BLaER1 (cell line): ENCODE measurements around the gene CACUL1.

Experiments
- H3K27ac ChIP-seq: shearing (Covaris generic); formaldehyde crosslinking; 2 replicates; pipeline ENCODE4 v1.8.1; 2022
- H3K27me3 ChIP-seq: shearing (Covaris generic); formaldehyde crosslinking; 2 replicates; pipeline ENCODE4 v1.8.1; 2022
- H3K36me3 ChIP-seq: shearing (Covaris generic); formaldehyde crosslinking; 2 replicates; pipeline ENCODE4 v1.8.1; 2022
- H3K4me1 ChIP-seq: shearing (Covaris generic); formaldehyde crosslinking; 2 replicates; pipeline ENCODE4 v1.8.1; 2022
- H3K4me2 ChIP-seq: shearing (Covaris generic); formaldehyde crosslinking; 2 replicates; pipeline ENCODE4 v1.8.1; 2022
- H3K4me3 ChIP-seq: shearing (Covaris generic); formaldehyde crosslinking; 2 replicates; pipeline ENCODE4 v1.8.1; 2022
- H3K9ac ChIP-seq: shearing (Covaris generic); formaldehyde crosslinking; 2 replicates; pipeline ENCODE4 v1.8.1; 2022
- H3K9me3 ChIP-seq: shearing (Covaris generic); formaldehyde crosslinking; 2 replicates; pipeline ENCODE4 v1.8.1; 2022
- H4K20me1 ChIP-seq: shearing (Covaris generic); formaldehyde crosslinking; 2 replicates; pipeline ENCODE4 v1.8.1; 2022
- Cebpa-rat ChIP-seq: shearing (Covaris generic); IDR thresholded peaks from 2 replicates; pipeline ENCODE4 v1.8.1; 2022

CACUL1 gene

GRCh38 chr10:118737603-118738302 lies 17.0 kb downstream of the CACUL1 start:
- no peak overlapping the region for H3K4me3 ChIP-seq
- H3K9me3 ChIP-seq, result peaks cover 26% of the 10 kb centered on the region
- TF ChIP-seq Cebpa-rat, result no peak
- no peak overlapping the region for H3K9ac ChIP-seq
- H3K36me3 ChIP-seq, result peaks cover 8% of the 10 kb centered on the region; the same call in 1 of the 2 replicates
- no peak overlapping the region for H3K4me2 ChIP-seq
- no peaks in the 10 kb centered on the region for H3K27me3 ChIP-seq
- H3K27ac ChIP-seq, result no peak overlapping the region
- H4K20me1 ChIP-seq, result peaks cover 98% of the 10 kb centered on the region
- peaks cover 23% of the 10 kb centered on the region; the same call in 1 of the 2 replicates for H3K4me1 ChIP-seq

GRCh38 chr10:118735294-118735693 lies 19.5 kb downstream of the CACUL1 start:
- Histone ChIP-seq H3K9ac (no peak overlapping the region), H3K36me3 (peaks cover 7% of the 10 kb centered on the region; the same call in 1 of the 2 replicates), H3K4me3 (no peak overlapping the region), H4K20me1 (peaks cover 98% of the 10 kb centered on the region), H3K27ac (no peak overlapping the region), H3K9me3 (peaks cover 12% of the 10 kb centered on the region; the same call in 1 of the 2 replicates), H3K4me1 (peaks cover 47% of the 10 kb centered on the region), H3K4me2 (no peak overlapping the region), H3K27me3 (no peaks in the 10 kb centered on the region)
- TF ChIP-seq Cebpa-rat, result no peak

GRCh38 chr10:118734475-118734874 lies 20.3 kb downstream of the CACUL1 start:
- peaks cover 98% of the 10 kb centered on the region for H4K20me1 ChIP-seq
- H3K9ac ChIP-seq, result no peak overlapping the region
- no peaks in the 10 kb centered on the region for H3K36me3 ChIP-seq
- no peak overlapping the region for H3K4me2 ChIP-seq
- peaks cover 47% of the 10 kb centered on the region for H3K4me1 ChIP-seq
- H3K27ac ChIP-seq, result no peak overlapping the region
- no peak for TF ChIP-seq Cebpa-rat
- no peaks in the 10 kb centered on the region for H3K27me3 ChIP-seq
- H3K9me3 ChIP-seq, result peaks cover 4% of the 10 kb centered on the region; the same call in 1 of the 2 replicates
- no peak overlapping the region for H3K4me3 ChIP-seq

- H3K27ac ChIP-seq, result no peak overlapping the region
- H3K36me3 ChIP-seq, result peaks cover 12% of the 10 kb centered on the region
- H3K4me3 ChIP-seq, result no peak overlapping the region
- peaks cover 43% of the 10 kb centered on the region for H3K4me1 ChIP-seq
- TF ChIP-seq Cebpa-rat, result no peak
- H3K27me3 ChIP-seq, result no peaks in the 10 kb centered on the region
- H3K4me2 ChIP-seq, result no peak overlapping the region
- H3K9me3 ChIP-seq, result no peaks in the 10 kb centered on the region
- no peak overlapping the region for H3K9ac ChIP-seq
- H4K20me1 ChIP-seq, result peaks cover 96% of the 10 kb centered on the region
Measured at GRCh38 chr10:118732245-118733165, 22.3 kb downstream of the CACUL1 start.

- Histone ChIP-seq H3K36me3 (peaks cover 13% of the 10 kb centered on the region), H4K20me1 (peaks cover 96% of the 10 kb centered on the region), H3K9me3 (no peaks in the 10 kb centered on the region), H3K4me2 (peak overlapping the region; percentile 52), H3K27ac (no peak overlapping the region), H3K4me3 (no peak overlapping the region), H3K4me1 (peaks cover 56% of the 10 kb centered on the region), H3K9ac (peak overlapping the region; percentile 26; the same call in 1 of the 2 replicates), H3K27me3 (no peaks in the 10 kb centered on the region)
- no peak for TF ChIP-seq Cebpa-rat
Measured at GRCh38 chr10:118730756-118731456, 23.9 kb downstream of the CACUL1 start.

GRCh38 chr10:118729641-118730258 lies 25.0 kb downstream of the CACUL1 start:
- TF ChIP-seq Cebpa-rat, result no peak
- Histone ChIP-seq H3K27me3 (no peaks in the 10 kb centered on the region), H3K4me1 (peaks cover 67% of the 10 kb centered on the region), H3K9me3 (no peaks in the 10 kb centered on the region), H3K4me2 (peak overlapping the region; percentile 52), H4K20me1 (peaks cover 96% of the 10 kb centered on the region), H3K9ac (no peak overlapping the region), H3K4me3 (no peak overlapping the region), H3K27ac (no peak overlapping the region), H3K36me3 (peaks cover 16% of the 10 kb centered on the region)

GRCh38 chr10:118729200-118729599 lies 25.6 kb downstream of the CACUL1 start:
- Histone ChIP-seq H3K27me3 (no peaks in the 10 kb centered on the region), H4K20me1 (peaks cover 96% of the 10 kb centered on the region), H3K9ac (no peak overlapping the region), H3K4me2 (peak overlapping the region; percentile 52), H3K4me3 (no peak overlapping the region), H3K4me1 (peaks cover 67% of the 10 kb centered on the region), H3K9me3 (no peaks in the 10 kb centered on the region), H3K36me3 (peaks cover 19% of the 10 kb centered on the region), H3K27ac (no peak overlapping the region)
- no peak for TF ChIP-seq Cebpa-rat

GRCh38 chr10:118725886-118726500 lies 28.8 kb downstream of the CACUL1 start:
- peak overlapping the region; percentile 30; the same call in 1 of the 2 replicates for H3K9ac ChIP-seq
- peaks cover 96% of the 10 kb centered on the region for H4K20me1 ChIP-seq
- no peaks in the 10 kb centered on the region for H3K27me3 ChIP-seq
- no peak overlapping the region for H3K4me3 ChIP-seq
- no peaks in the 10 kb centered on the region for H3K9me3 ChIP-seq
- peak overlapping the region; percentile 48 for H3K27ac ChIP-seq
- TF ChIP-seq Cebpa-rat, result no peak
- peak overlapping the region; percentile 69 for H3K4me2 ChIP-seq
- peaks cover 32% of the 10 kb centered on the region for H3K36me3 ChIP-seq
- peaks cover 44% of the 10 kb centered on the region for H3K4me1 ChIP-seq

GRCh38 chr10:118723466-118723865 lies 31.3 kb downstream of the CACUL1 start:
- Histone ChIP-seq H3K9me3 (no peaks in the 10 kb centered on the region), H3K36me3 (peaks cover 37% of the 10 kb centered on the region), H3K9ac (no peak overlapping the region), H3K27ac (no peak overlapping the region), H4K20me1 (peaks cover 90% of the 10 kb centered on the region), H3K4me2 (no peak overlapping the region), H3K4me1 (peaks cover 24% of the 10 kb centered on the region), H3K27me3 (no peaks in the 10 kb centered on the region), H3K4me3 (no peak overlapping the region)
- TF ChIP-seq Cebpa-rat, result no peak
